Natural killer cell (primary cell): ENCODE results near the gene GIMAP2. TPM values are rescaled to one million over a fixed set of nuclear protein-coding genes. Genes with fewer than 3 reads are reported as not detected.
A peak's percentile ranks its signal among the peaks of the same experiment; 100 is the strongest.

Source experiments
- ATAC-seq, 3 donors: fragments of 150-1000 bp in 2 of 3; fragments of 200-7000 bp in 1 of 3; cut with Tn5 transposase; 1 replicate in 1 of 3; 2 replicates in 2 of 3; pipeline ENCODE4 v1.10.0; 2021; ENCODE audit warnings: mild to moderate bottlenecking in 2 of 3, moderate library complexity in 2 of 3
- DNase-seq, 2 donors: peaks; one replicate each; pipeline versions ENCODE4 v3.0.0 to v3.0.0-alpha.2; 2013 to 2021; ENCODE audit warnings: mixed read lengths in 1 of 2
- H3K27ac ChIP-seq: one replicate; pipeline ENCODE4 v1.5.1; 2013; ENCODE audit warnings: mild to moderate bottlenecking, low read length
- H3K27me3 ChIP-seq: one replicate; pipeline ENCODE4 v1.6.1; 2013; ENCODE audit warnings: low read length; ENCODE audit not compliant: control insufficient read depth, insufficient read depth
- H3K36me3 ChIP-seq: one replicate; pipeline ENCODE4 v1.6.1; 2013; ENCODE audit warnings: low read length; ENCODE audit not compliant: control insufficient read depth, insufficient read depth
- H3K4me1 ChIP-seq: one replicate; pipeline ENCODE4 v1.6.1; 2013; ENCODE audit warnings: low read length; ENCODE audit not compliant: control insufficient read depth, insufficient read depth
- H3K4me3 ChIP-seq: one replicate; pipeline ENCODE4 v1.5.1; 2013; ENCODE audit warnings: low read length
- H3K9me3 ChIP-seq: one replicate; pipeline ENCODE4 v1.6.1; 2013; ENCODE audit warnings: low read length; ENCODE audit not compliant: control insufficient read depth, insufficient read depth
- H3K27ac Mint-ChIP-seq, 2 donors: one replicate each; pipeline ENCODE4 v1.8.0; 2022; ENCODE audit warnings: mild to moderate bottlenecking in 2 of 2, mixed read lengths in 2 of 2, moderate library complexity in 1 of 2
- H3K27me3 Mint-ChIP-seq, 2 donors: one replicate each; pipeline ENCODE4 v1.8.0; 2022; ENCODE audit warnings: low read depth in 2 of 2, mixed read lengths in 2 of 2
- H3K36me3 Mint-ChIP-seq: one replicate; pipeline ENCODE4 v1.8.0; 2022; ENCODE audit warnings: mixed read lengths
- H3K4me1 Mint-ChIP-seq, 2 donors: one replicate each; pipeline ENCODE4 v1.8.0; 2022; ENCODE audit warnings: mixed read lengths in 2 of 2
- H3K4me3 Mint-ChIP-seq: one replicate; pipeline ENCODE4 v1.8.0; 2022; ENCODE audit warnings: mild to moderate bottlenecking, moderate library complexity, mixed read lengths
- H3K9me3 Mint-ChIP-seq, 2 donors: one replicate each; pipeline ENCODE4 v1.8.0; 2022; ENCODE audit warnings: mixed read lengths in 2 of 2
- WGBS: methylation state at CpG from one replicate; pipeline ENCODE4 v1.1.7; 2013; ENCODE audit warnings: missing lambda C conversion rate; ENCODE audit not compliant: insufficient coverage; 5-methylcytosine and 5-hydroxymethylcytosine counted together
- intact Hi-C: fragments of 100-400 bp; cut with micrococcal nuclease; formaldehyde crosslinking; loops from one replicate; pipeline ENCODE4 v1.14.2; 2022
- total RNA-seq, 4 donors: library from RNA; stranded (reverse); fragments of 120-200 nt in 1 of 4; gene quantifications; one replicate each; pipeline versions ENCODE4 v1.2.3 to v1.2.4, GENCODE V29; 2013 to 2022
- TF ChIP-seq, protein P1 (sequence below): fragments of 200-600 bp; IDR thresholded peaks from one replicate; pipeline ENCODE4 v1.8.0; 2022; ENCODE audit warnings: antibody characterized with exemption

GIMAP2 gene
- total RNA-seq, 3 donors from 2014 or later (not counting 1 experiment from before 2014, with no cell fraction given), result 47.5 to 77.5 (median 61.0) TPM

DNA sequence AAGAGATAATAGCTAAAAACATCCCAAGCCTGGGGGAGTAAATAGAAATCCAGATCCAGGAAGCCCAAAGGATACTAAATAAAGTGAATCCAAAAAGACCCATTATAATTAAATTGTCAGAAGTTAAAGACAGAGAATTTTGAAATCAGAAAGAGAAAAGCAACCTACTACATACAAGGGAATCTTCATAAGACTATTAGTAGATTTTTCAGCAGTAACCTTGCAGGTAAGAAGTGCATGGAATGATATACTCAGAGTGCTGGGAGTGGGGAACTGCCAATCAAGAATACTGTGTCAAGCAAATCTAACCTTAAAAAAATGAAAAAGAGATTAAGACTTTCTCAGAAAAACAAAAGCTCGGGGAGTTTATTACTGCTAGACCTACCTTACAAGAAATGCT, 17.7 kb downstream of the GIMAP2 start:
- H3K4me1 Mint-ChIP-seq, result no peaks in the 10 kb centered on the region
- ATAC-seq, result no peak
- Histone ChIP-seq H3K4me1 (no peaks in the 10 kb centered on the region), H3K4me3 (no peak overlapping the region), H3K9me3 (peaks cover 22% of the 10 kb centered on the region), H3K36me3 (no peaks in the 10 kb centered on the region), H3K27me3 (no peaks in the 10 kb centered on the region), H3K27ac (no peak overlapping the region)
- peaks cover 85% of the 10 kb centered on the region for H3K36me3 Mint-ChIP-seq
- H3K4me3 Mint-ChIP-seq, result no peak overlapping the region
- no peak overlapping the region for H3K27ac Mint-ChIP-seq
- H3K9me3 Mint-ChIP-seq, result peaks cover 24 to 51% of the 10 kb centered on the region in 2 donors
- DNase-seq, result no peak
- intact Hi-C loops, result no loop called here
- TF ChIP-seq, protein P1, sequence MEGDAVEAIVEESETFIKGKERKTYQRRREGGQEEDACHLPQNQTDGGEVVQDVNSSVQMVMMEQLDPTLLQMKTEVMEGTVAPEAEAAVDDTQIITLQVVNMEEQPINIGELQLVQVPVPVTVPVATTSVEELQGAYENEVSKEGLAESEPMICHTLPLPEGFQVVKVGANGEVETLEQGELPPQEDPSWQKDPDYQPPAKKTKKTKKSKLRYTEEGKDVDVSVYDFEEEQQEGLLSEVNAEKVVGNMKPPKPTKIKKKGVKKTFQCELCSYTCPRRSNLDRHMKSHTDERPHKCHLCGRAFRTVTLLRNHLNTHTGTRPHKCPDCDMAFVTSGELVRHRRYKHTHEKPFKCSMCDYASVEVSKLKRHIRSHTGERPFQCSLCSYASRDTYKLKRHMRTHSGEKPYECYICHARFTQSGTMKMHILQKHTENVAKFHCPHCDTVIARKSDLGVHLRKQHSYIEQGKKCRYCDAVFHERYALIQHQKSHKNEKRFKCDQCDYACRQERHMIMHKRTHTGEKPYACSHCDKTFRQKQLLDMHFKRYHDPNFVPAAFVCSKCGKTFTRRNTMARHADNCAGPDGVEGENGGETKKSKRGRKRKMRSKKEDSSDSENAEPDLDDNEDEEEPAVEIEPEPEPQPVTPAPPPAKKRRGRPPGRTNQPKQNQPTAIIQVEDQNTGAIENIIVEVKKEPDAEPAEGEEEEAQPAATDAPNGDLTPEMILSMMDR, result no peak
- 100% methylated on average over 1 of the region's 1 CpG for WGBS
- no peaks in the 10 kb centered on the region for H3K27me3 Mint-ChIP-seq

- Histone ChIP-seq H3K27me3 (no peaks in the 10 kb centered on the region), H3K4me1 (peaks cover 39% of the 10 kb centered on the region), H3K4me3 (no peak overlapping the region), H3K27ac (peak overlapping the region; percentile 79), H3K36me3 (peaks cover 17% of the 10 kb centered on the region), H3K9me3 (no peaks in the 10 kb centered on the region)
- peaks cover 60 to 67% of the 10 kb centered on the region in 2 donors for H3K4me1 Mint-ChIP-seq
- intact Hi-C loops, result loop anchor here (5.0 kb wide), 1 partner anchor 37 kb away; no protein-coding TSS in a partner anchor
- H3K36me3 Mint-ChIP-seq, result peaks cover 29% of the 10 kb centered on the region
- 66% methylated on average over 4 of the region's 4 CpGs for WGBS
- TF ChIP-seq, protein P1, result no peak
- peaks cover 0 to 2% of the 10 kb centered on the region in 2 donors for H3K9me3 Mint-ChIP-seq
- peak overlapping the region; percentile 87 for H3K4me3 Mint-ChIP-seq
- H3K27me3 Mint-ChIP-seq, result no peaks in the 10 kb centered on the region
- peak overlapping the region; percentile 92 to 93 for H3K27ac Mint-ChIP-seq
- ATAC-seq (peak in 2 of 3 donors; percentile 23 to 33), DNase-seq (peak in 1 of 2 donors; percentile 55)
Measured at GRCh38 chr7:150715293-150715692, 29.8 kb downstream of the GIMAP2 start.

DNA sequence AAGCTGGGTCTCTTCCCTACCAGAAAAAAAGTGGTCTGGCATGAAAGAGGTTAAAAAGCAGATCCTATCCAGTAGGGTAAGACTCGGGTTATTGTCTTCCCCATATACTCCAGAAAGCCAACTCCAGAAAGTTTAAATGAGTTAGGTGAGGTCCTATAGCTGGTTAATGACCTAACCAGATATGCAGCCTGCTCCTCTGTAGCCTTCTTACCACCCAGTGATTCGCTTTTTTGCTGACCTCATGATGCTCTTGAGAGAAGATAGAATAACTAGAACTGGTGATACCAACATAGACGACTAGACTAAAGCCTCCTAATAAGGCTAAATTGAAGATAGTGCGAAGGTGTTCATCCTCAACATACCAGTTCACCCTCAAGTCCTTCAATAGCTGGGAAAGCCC, 30.2 kb downstream of the GIMAP2 start:
- Histone ChIP-seq H3K36me3 (peaks cover 21% of the 10 kb centered on the region), H3K27ac (peak overlapping the region; percentile 79), H3K4me3 (peak overlapping the region; percentile 71), H3K4me1 (peaks cover 43% of the 10 kb centered on the region), H3K9me3 (no peaks in the 10 kb centered on the region), H3K27me3 (no peaks in the 10 kb centered on the region)
- Mint-ChIP-seq H3K9me3 (peaks cover 0 to 2% of the 10 kb centered on the region in 2 donors), H3K27ac (peak overlapping the region; percentile 92 to 93), H3K4me1 (peaks cover 65 to 70% of the 10 kb centered on the region in 2 donors), H3K36me3 (peaks cover 30% of the 10 kb centered on the region), H3K27me3 (no peaks in the 10 kb centered on the region), H3K4me3 (peak overlapping the region; percentile 87)
- TF ChIP-seq, protein P1, result no peak
- intact Hi-C loops, result loop anchor here (2.0 to 5.0 kb wide), 2 partner anchors 37 to 47 kb away; no protein-coding TSS in a partner anchor
- peak in 1 of 2 donors; percentile 46 for DNase-seq
- peak; percentile 41 to 52 (median 43) for ATAC-seq
- WGBS, result 43% methylated on average over 2 of the region's 4 CpGs

GRCh38 chr7:150716368-150716767, 30.9 kb downstream of the GIMAP2 start, which contains the start of gene GIMAP1:
TSS of gene GIMAP1 (plus strand) at chr7:150716613. CDS start at chr7:150719048, 2,435 bp downstream.
- Mint-ChIP-seq H3K27ac (peak within 1 kb of the TSS; percentile 92 to 93), H3K36me3 (peaks cover 36% of the 10 kb centered on the region), H3K27me3 (no peaks in the 10 kb centered on the region), H3K9me3 (peaks cover 0 to 2% of the 10 kb centered on the region in 2 donors), H3K4me3 (peak within 1 kb of the TSS; percentile 87), H3K4me1 (peaks cover 71 to 76% of the 10 kb centered on the region in 2 donors)
- under 1% methylated on average over 5 of the region's 5 CpGs for WGBS
- Histone ChIP-seq H3K9me3 (no peaks in the 10 kb centered on the region), H3K27ac (peak within 1 kb of the TSS; percentile 79), H3K4me1 (peaks cover 46% of the 10 kb centered on the region), H3K36me3 (peaks cover 27% of the 10 kb centered on the region), H3K27me3 (no peaks in the 10 kb centered on the region), H3K4me3 (peak within 1 kb of the TSS; percentile 71)
- TF ChIP-seq, protein P1, result no peak
- intact Hi-C loops, result loop anchor here (2.0 to 5.0 kb wide), 2 partner anchors 36 to 48 kb away; no protein-coding TSS in a partner anchor
- DNase-seq, result peak; percentile 27 to 83
- peak; percentile 73 to 79 (median 79) for ATAC-seq
